ENCODE results near the gene CD27.
"Not testable (repeated sequence)": the region's sequence is repeated elsewhere in the genome, so short reads cannot be mapped to it uniquely, and the experiment has no call there.

The CD27 gene

GRCh38 chr12:6427796-6428195 lies 17.0 kb upstream of the CD27 start:
- not testable (repeated sequence) for H3K9me3 ChIP-seq (ENCODE audit: control insufficient read depth, insufficient read depth, low read depth, low read length); H3K36me3 ChIP-seq (ENCODE audit: control insufficient read depth in 2 of 2, insufficient read depth in 1 of 2, low read length in 2 of 2); H3K27ac ChIP-seq (ENCODE audit: extremely low read depth, low read depth, low read length); H3K4me1 ChIP-seq (ENCODE audit: control insufficient read depth, insufficient read depth, low read length); H3K4me3 ChIP-seq (ENCODE audit: low read depth, low read length)
- ChIA-PET POLR2A (interaction anchor here (0.7 kb wide), 1 partner anchor 637 kb away, joined by 3 read pairs; no protein-coding TSS in a partner anchor), CTCF (interaction anchor here (1.6 kb wide), 1 partner anchor 101 kb away, joined by 7 read pairs; no protein-coding TSS in a partner anchor)
- TF ChIP-seq ZNF121 (tag by site-specific recombination; IDR thresholded peaks at IDR 0.05): 0 out of 2 replicates have a peak, but pooled peaks have one; percentile 23

GRCh38 chr12:6428326-6428725 lies 16.4 kb upstream of the CD27 start:
- no peaks in the 10 kb centered on the region for H3K36me3 ChIP-seq (ENCODE audit: control insufficient read depth in 2 of 2, insufficient read depth in 1 of 2, low read length in 2 of 2)
- CTCF ChIA-PET: interaction anchor here (0.6 to 1.6 kb wide), 2 partner anchors 78 to 102 kb away, joined by 3 to 7 read pairs; no protein-coding TSS in a partner anchor
- no peak overlapping the region for H3K4me3 ChIP-seq (ENCODE audit: low read depth, low read length)
- POLR2A ChIA-PET: interaction anchor here (0.7 kb wide), 1 partner anchor 107 kb away, joined by 3 read pairs; no protein-coding TSS in a partner anchor
- no peaks in the 10 kb centered on the region for H3K9me3 ChIP-seq (ENCODE audit: control insufficient read depth, insufficient read depth, low read depth, low read length)
- TF ChIP-seq KLF16 (tag by site-specific recombination; IDR thresholded peaks at IDR 0.05): no peak
- TF ChIP-seq ZNF645 (tag by site-specific recombination; IDR thresholded peaks at IDR 0.05): no peak
- TF ChIP-seq HOXC10 (CRISPR knock-in tag; IDR thresholded peaks at IDR 0.05): no peak
- TF ChIP-seq ZBTB7A (tag by site-specific recombination; IDR thresholded peaks at IDR 0.05; ENCODE audit: low read depth): no peak
- TF ChIP-seq TCF7L2 (IDR thresholded peaks at IDR 0.05; ENCODE audit: borderline replicate concordance, low read depth, low read length): no peak
- no peak for TF ChIP-seq OVOL3 (tag by site-specific recombination; IDR thresholded peaks at IDR 0.05)
- TF ChIP-seq PRDM2 (tag by site-specific recombination; IDR thresholded peaks at IDR 0.05; ENCODE audit: borderline replicate concordance): no peak
- no peak for TF ChIP-seq ZNF777 (tag by site-specific recombination; IDR thresholded peaks at IDR 0.05; ENCODE audit: borderline replicate concordance)
- no peak for TF ChIP-seq ZNF350 (tag by site-specific recombination; IDR thresholded peaks at IDR 0.05)
- no peak for TF ChIP-seq ZNF488 (tag by site-specific recombination; IDR thresholded peaks at IDR 0.05)
- TF ChIP-seq ZFP69B (tag by site-specific recombination; IDR thresholded peaks at IDR 0.05): no peak
- 0 out of 2 replicates have a peak, but pooled peaks cover 4% of the 10 kb centered on the region for H3K4me1 ChIP-seq (ENCODE audit: control insufficient read depth, insufficient read depth, low read length)
- no peak overlapping the region for H3K27ac ChIP-seq (ENCODE audit: extremely low read depth, low read depth, low read length)
